Activated CD4-positive, alpha-beta T cell treated with anti-CD3 and anti-CD28 coated beads, Interleukin-2, Interleukin-4, amounts not matched to agents 100 ng/mL and 50 ng/mL, durations not matched to agents 16 hours and 8 hours (primary cell): ENCODE data around the gene THBD.

ENCODE experiments used
- DNase-seq: peaks from one replicate; pipeline ENCODE4 v3.0.0-alpha.2; 2020; ENCODE audit warnings: low spot score

THBD gene

DNA sequence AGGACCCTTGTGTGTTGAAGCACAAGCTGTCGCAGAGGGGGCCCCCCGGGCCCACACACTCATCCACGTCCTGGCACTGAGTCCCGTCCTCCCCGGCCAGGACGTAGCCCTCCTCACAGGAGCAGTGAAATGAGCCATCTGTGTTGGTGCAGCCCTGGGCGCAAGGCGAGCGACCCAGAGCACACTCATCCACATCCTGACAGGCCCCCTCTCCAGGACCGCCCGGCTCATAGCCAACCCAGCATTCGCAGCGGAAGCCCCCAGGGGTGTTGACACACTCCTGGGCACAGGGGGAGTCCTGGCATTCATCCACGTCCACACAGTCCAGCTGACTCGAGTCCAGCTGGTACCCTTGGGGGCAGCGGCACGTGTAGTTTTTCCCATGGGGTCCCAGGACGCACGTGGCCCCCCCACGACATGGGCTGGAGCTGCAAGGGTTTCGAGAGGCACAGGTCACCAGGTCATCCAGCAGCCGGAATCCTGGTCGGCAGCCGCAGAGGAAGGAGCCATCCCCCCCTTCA, 35.4 kb upstream of the THBD start:
- DNase-seq: no peak

DNA sequence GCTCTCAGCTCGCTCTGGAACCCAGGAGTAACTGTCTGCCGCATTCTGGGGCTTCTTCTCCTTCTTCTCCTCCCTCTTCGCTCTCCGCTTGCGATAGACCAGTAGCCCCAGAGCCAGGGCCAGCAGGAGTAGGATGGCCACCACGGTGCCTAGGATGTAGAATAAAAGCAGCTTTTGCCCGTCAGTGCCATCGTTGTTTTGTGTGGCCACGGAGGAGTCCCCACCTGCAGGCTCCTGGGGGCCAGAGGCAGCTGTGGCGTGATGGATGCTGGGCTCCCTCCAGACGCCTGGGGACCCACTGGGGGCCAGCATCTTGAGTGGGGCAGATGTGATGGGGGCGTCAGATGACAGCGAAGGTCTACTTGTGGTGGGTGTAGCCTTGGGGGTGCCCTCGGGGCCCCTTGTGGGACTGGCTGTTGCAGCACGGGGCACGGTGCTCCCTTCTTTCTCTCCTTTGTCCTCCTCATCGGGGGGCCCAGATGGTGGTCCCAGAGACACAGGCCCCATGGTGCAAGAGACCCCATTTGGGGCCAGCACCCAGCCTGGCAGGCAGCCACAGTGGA, 34.9 kb upstream of the THBD start:
- DNase-seq: no peak

DNA sequence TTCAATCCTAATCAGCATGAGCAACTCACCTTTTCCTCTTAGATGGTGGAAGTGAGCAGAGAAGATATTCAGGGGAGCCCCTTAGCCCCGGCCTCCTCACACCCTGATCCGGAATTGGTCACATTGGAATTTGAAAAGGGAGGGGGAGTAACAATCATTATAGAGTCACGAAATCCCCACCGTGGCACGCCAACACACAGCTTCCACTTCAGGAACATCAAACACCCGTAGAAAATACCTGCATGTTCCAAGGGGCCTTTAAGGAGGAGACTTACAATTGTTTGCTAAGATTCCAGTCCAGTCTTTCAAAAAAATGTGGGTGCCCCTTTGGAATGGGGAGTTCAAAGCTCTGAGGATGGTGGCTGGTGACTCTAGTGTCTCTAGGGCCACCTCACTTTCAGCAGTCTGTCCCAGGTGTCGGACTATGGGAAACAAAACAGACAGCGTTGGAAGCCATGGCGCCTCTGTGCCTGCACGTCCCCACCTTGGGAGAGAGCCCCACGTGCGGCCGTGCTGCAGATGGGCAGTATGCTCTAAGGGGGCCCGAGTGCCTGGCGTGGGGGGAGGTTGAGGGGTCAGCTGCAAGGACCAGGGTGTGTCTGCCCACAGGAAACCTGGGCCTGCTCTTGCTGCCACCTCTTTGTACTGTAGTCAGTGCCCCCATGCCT, 34.2 kb upstream of the THBD start:
- DNase-seq: no peak

DNA sequence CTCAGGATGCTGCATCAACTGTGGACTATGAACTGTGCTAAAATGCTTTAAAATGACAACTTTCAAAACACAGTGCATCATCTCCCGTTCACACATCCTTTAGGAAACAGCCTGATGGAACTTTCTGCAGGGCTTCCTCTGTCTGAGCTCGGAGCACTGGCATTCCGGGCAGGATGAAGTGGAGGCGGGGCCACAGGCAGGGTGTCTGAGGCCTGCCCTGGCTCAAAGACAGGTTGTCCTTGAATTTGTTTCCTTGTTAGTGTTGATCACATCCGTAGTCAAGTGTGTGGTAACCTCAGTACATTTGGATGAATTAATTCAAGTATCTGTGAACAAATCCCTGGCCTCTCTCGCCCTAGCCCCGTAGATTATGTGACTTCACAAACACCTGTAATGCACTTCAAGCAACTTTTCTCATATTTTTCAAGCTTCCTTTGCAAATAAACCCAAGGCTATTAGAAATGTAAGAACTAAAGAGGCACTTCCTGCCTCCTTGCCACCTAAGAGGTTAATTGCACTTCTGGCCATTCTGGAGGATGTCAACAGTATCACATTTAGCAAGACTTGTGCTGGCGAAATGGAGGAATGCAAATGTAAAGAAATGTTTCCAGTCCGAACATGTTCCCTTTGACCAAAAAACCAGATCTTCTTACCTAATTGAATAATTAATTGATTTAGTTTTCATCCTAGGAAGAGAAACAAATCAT, 33.5 kb upstream of the THBD start:
- no peak for DNase-seq

DNA sequence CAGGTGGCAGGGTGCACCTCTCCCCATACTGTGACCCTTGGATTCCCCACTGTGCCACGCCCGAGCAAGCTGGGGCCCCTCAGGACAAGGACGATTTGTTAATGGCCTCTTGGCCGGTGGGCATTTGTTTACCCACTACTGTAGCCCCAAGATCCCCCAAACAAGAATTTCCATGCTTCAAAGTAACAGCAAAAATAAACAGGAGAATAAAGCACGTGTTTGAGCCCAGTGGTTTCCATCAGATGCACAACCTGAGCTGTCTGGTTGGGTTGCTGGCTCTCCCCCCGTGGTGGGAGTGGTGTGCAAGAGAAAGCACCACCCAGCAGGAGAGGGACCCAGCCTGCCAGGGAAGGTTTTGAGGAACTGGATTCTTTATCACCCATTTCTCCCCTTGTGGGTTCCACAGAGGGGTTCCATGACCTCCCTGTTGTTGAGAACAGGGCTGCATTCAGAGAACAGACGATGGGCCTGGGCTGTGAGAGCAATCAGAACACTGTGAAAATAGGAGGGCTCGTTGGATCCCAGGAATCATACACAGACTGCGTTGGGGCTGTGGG, 31.9 kb upstream of the THBD start:
- DNase-seq: no peak

DNA sequence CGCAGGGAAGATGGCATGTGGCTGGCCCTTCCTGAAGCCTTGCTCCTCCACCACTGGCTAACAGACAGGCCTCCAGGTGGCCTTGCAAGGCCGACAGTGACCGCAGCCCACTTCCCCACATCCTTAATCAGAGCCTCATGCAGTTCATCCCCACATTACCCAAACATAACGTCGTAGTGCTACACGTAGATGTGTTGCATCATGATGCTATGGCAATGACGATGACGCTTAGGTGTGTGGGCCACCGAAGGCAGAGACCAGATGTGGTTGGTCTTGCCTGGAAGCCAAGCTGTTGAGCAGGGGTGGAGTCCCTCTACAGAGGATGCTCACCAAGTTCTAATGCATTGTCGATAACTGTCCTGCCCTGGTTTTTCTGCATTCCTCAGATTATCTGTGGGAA, 31.0 kb upstream of the THBD start:
- no peak for DNase-seq

DNA sequence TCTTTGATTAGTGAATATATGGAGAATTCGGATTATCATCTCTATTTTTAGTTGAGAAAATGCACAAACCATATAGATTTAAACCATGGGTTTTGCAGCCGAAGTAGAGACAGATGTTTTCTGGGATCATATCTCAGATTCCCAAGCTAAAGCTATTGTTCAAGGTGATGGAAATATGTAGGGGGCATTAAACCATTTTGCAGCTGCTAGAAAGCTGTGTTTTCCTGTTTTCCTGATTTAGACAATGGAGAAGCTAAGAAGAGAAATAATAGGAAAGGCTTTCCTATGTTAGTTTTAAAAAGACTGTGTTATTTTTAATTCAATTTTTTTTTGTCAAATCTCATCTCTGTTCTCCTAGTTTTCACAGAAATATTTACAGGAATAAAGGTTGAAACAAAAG, 30.5 kb upstream of the THBD start:
- DNase-seq: no peak

DNA sequence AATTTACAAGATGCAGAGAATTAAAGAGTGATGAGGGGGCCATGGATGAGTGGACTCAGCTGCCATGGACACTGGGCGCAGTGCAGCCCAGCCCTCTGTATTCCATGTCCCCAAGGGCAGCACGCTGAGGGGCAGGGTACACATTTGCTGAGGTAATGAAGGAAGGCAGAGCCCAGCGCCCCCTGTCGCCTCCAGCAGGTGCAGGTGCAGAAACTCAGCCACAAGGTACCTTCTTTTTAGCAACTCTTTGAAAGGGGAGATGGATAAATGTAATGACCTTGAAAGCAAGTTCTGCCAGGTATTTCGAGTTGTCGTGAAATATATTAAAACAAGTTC, 29.5 kb upstream of the THBD start:
- no peak for DNase-seq

DNA sequence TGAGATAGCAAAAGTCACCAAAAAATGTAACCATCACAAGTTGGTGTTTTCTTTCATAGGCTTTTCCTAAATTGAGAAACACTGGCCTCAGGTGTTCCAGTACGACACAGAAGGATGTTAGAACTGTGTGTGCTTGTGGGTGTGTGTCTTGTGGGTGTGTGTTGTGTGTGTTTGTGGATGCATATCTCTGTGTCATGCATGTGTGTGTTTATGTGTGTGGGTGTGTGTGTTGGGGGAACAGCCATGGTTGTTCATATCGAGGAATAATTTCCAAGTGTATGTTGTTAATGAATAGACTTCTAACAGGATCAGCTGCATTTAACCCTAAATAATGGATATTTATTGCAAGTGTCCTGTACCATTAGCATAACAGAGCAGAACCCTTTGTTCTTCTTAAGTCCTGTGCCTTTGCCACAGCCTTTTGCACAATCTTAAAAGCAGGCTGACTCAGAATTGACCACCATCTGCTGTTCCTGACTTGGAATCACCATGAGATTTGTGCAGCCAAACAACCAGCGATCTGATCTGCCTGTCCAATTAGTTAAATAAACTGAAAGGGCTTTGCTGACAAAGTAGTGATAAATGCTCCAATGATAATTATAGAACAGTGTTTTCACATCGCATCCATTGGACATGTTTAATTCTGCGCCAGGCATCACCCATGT, 29.0 kb upstream of the THBD start:
- no peak for DNase-seq

DNA sequence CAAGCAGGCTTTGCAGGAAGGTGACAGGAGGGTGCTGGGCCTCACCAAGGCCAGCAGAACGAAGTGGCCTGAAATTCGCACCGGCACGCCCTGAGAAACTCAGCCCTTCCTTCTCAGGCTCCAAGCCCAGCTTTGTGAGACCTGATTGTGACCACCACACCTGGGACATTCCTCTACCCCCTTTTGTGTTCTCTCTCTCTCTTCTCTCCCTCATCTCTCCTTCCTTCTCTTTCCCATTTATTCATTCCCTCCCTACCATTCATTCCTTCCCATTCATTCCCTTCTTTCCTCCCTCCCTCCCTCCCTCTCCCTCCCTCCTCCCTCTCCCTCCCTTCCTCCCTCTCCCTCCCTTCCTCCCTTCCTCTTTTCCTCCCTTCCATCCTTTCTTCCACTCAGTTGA, 27.8 kb upstream of the THBD start:
- no peak for DNase-seq

DNA sequence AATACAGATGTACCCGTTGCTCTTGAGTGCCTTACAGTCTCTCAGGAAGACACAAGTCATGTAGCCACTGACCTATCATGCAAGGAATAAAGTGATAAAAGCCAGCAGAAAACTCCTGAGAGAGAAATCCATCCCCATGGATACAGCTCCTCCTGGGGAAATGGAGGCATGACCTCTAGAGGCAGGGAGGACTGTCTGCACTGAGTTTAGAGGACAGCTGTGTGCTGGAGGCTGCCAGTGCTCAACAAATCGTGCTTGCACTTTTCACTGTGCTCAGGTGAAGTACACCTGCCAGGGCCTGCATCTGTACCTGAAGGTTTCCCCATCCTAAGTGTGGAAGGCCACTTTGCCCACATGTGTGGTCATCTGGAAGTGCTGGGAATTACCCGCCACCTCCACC, 24.6 kb upstream of the THBD start:
- no peak for DNase-seq

DNA sequence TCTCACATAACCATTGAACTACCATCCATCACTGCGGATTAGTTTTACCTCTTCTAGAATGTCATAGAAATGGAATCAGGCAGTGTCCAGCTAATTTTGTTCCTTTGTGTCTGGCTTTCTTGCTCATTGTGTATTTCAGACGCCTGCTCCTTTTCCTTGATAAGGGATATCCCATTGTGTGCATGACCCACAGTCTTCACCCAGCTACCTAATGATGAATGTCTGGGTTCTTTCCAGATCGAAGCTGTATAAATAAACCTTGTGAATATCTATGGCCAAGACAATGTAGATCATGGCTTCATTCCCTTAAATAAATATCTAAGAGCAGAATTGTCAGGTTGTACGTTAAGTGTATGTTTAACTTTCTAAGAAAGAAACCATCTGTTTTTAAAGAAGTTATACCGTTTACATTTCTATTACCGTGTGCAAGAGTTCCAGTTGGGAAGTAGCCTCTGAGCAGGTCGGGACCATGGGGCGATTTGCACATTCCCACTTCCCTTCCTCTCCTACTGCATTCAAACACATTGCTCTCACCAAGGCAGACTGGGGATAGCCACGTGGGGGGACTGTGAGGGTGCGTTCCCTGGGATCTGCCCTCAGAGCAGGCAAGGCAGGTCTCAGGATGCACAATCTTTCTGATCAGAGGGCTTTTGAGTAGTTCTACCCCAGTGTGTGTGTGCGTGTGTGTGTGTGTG, 23.6 kb upstream of the THBD start:
- no peak for DNase-seq

DNA sequence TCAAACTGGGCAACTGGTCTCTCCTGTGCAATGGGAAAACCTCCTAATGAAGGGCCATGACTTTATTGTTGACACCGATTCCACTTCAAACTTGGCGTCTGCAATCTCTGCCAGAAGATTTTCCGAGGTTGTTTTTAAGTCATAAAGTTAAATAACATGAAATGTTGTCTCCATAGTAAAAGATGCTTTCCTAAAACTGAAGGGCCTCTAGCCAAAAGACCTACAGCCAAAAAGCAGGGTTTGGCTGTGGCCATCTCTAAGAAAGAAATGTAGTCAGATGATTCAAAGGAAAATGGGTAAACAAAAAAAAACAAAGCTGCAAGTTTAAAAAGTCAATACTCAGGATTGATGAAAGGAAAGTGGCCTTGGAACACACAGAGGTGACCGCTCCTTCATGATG, 22.5 kb upstream of the THBD start:
- no peak for DNase-seq

DNA sequence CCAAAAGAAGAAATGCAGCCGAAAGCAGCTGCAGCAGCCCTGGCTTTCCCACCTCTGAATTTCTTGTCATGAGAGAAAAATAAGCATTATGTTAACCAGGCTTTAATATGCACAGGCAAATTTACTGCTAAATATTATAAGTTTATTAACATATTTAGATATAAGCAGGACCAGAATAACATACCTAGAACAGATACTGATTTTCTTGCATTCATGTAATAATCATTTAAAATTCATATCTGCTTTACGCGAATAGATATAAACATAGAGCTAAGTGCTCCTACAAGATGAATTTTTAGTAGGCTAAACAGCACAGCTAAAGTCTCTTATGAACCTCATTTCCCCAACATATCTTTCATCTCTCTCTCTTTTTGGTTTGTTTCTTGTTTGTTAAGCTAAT, 21.9 kb upstream of the THBD start:
- DNase-seq: no peak

DNA sequence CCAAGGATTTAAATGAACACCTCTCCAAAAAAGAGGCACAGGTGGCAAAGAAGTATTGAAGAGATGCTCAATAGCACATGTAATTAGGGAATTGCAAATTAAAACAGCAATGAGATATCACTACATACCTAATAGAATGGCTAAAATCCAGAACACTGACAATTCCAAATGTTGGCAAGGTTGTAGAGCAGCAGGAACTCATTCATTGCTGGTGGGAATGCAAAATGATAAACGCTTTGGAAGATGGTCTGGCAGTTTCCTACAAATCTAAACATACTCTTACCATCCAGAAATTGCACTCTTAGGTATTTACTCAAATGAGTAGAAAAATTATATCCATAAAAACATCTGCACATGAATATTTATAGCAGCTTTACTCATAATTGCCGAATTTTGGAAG, 19.6 kb upstream of the THBD start:
- DNase-seq: no peak

DNA sequence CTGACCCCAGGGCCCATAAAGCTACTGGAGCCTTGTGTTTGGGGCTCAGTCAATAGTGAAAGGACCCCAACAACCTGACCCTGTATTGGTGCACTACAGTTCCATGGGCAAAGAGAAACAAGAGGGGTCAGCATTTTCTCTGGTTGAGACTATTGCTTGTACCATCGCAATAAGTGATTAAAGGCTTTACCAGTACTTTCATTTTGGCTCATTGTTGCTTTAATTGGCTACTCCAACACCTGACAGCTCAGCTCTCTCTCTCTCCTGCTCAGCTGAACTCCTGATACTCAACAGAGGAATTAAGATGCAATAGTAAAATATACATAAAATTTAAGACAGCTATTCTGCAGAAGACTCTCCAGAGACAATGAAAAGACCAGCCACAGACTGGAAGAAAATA, 18.8 kb upstream of the THBD start:
- no peak for DNase-seq

DNA sequence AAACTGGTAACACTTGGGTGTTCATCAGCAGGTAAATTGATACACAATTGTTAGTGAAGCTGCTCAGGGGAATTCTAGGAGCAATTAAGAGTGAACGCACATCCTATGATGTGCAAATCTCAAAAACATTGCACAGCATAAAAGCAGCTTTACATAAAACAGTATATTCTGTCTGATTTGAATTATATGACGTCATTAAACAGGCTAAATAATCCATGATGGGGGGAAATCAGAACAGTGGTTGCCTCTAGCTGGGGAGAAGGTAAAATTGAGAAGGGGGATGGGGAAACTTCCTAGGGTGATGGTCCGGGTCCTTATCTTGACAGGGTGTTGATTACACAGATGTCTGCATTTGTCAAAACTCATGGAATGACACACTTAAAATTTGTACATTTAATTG, 17.3 kb upstream of the THBD start:
- DNase-seq: no peak

DNA sequence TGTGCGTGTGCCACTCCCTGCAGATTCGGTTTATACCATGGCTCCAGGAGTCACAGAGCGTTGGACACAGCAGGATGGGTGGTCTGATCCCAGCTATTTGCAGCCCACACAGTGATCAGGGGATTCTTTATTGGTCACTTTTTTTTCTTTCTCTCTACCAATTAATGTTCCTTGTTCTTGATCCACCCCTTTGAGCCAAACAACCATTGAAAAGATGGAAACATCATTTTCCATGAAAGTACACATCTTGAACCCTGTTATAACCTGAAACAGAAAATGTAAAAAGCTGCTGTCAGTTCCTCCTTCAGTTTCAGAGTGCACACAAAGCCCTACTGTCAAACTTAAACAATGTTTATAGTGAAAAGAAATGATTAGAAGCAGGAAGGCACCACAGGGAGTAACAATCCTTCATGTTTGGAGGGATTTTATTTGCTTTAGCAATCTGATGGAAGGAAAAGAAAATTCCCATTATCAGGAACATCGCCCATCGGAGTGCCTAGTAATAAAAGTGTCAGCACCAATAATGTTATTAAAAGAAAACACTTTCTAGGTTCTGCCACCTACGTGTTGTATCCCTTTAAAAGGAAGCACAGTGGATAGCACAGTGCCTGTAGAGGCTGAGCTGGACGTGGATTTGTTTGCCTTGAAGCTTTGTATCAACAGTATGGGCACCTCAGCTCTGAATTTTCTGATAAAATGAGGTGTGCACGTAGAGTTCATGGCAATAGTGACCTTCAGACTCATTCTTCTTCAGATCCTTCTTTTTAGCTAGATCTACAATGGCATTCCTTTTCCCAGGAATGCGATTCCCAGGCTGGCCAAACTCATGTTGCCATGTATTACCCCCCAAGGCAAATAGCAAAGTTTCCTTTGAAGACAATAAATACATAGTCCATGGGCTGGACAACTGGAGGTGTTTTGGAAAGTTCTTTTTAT, 16.1 kb upstream of the THBD start:
- no peak for DNase-seq

DNA sequence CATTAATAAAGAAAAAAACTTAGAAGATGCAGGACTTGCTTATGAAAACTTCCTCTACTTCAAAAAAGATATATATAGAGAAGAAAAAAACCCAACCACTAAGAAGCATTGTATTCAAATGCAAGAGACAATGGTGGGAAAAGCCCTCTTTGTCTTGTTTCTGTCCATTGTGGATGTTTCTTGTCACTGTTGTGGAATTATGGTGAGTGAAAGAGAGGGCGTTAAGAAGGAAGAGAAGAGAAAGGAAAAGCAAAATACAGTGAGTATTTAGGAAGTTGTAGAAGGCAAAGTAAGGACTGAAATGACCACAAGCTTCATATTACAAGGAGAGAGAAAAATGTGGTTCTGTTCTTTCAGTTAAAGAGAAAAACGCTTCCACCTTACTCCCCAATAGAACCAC, 14.1 kb upstream of the THBD start:
- no peak for DNase-seq

DNA sequence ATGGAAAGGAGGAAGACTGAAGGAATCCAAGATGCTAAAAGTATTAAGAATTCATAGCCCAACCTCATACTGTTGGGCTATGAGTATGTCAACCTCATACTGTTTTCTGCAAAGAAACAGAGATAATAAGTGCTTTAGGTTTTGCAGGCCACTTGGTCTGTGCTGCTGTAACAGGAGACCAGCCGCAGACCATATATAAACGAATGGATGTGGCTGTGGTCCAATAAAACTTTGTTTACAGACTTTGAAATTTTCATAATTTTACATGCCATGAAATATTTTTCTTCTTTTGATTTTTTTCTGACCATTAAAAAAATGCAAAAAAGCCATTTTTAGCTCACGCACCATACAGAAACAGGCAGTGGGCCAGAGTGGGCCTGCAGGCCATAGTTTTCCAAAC, 13.7 kb upstream of the THBD start:
- DNase-seq: no peak

DNA sequence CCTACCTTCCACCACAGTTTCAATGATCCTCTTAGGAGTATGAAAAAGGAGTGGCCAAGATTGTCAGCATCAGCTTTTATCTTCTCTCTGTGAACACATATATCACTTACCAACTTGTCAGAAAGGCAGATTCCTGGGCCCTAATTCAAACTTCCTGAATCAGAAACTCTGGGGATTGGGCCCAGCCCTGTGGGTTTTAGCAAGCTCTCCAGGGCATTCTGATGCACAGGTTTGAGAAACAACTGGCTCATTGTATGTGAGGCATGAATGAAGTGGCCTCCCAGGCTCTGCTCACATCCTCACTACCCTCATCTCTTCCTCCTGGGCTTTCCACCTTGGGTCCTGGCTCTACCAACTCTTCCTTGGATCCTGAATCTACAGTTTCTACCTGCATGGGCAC, 13.2 kb upstream of the THBD start:
- no peak for DNase-seq
